Right atrium auricular region (tissue), 2 donors: Measurements from ENCODE around the gene NCOA3. TPM values are rescaled to one million over a fixed set of nuclear protein-coding genes. Genes with fewer than 3 reads are reported as not detected.

Source experiments
- DNase-seq: peaks from one replicate; pipeline ENCODE4 v3.0.0-alpha.2; 2019; ENCODE audit warnings: low spot score
- H3K27ac ChIP-seq, 2 donors: fragments of 200-600 bp; sonication (generic); 1 replicate in 1 of 2; 2 replicates in 1 of 2; pipeline ENCODE4 v1.5.1; 2016 to 2019
- H3K27me3 ChIP-seq, 2 donors: fragments of 200-600 bp; sonication (generic); one replicate each; pipeline versions ENCODE4 v1.5.1 to v1.6.0; 2017 to 2019
- H3K36me3 ChIP-seq: fragments of 200-600 bp; sonication (generic); one replicate; pipeline ENCODE4 v1.5.1; 2016
- H3K4me1 ChIP-seq, 2 donors: fragments of 200-600 bp; sonication (generic); one replicate each; pipeline versions ENCODE4 v1.5.1 to v1.6.0; 2017 to 2019
- H3K4me3 ChIP-seq, 2 donors: fragments of 200-600 bp; sonication (generic); 1 replicate in 1 of 2; 2 replicates in 1 of 2; pipeline ENCODE4 v1.5.1; 2017 to 2019; ENCODE audit warnings: mild to moderate bottlenecking in 1 of 2, moderate library complexity in 1 of 2
- H3K9me3 ChIP-seq, 2 donors: fragments of 200-600 bp; sonication (generic); one replicate each; pipeline ENCODE4 v1.5.1; 2019
- CTCF ChIP-seq, 2 donors: fragments of 200-600 bp; sonication (generic); IDR thresholded peaks; one replicate each; pipeline ENCODE4 v1.5.1; 2019; ENCODE audit warnings: antibody characterized with exemption in 2 of 2
- total RNA-seq, 2 donors: library from RNA; depleted of rRNA; stranded (reverse); fragments of >200 nt; gene quantifications; one replicate each; pipeline ENCODE4 v1.1.0, GENCODE V29; 2016

The NCOA3 gene
- total RNA-seq, 2 donors from 2014 or later = 24.1 to 27.4 TPM

- Histone ChIP-seq H3K27me3 (no peaks in the 10 kb centered on the region), H3K36me3 (no peaks in the 10 kb centered on the region), H3K4me3 (no peak overlapping the region), H3K9me3 (no peaks in the 10 kb centered on the region), H3K27ac (no peak overlapping the region), H3K4me1 (peaks cover 0 to 11% of the 10 kb centered on the region in 2 donors)
- DNase-seq = peak; percentile 18
- TF ChIP-seq CTCF (IDR thresholded peaks at IDR 0.05) = no peak
These were observed 158.9 kb downstream of the NCOA3 start for GRCh38 chr20:47660602-47660905.

- H3K4me3 ChIP-seq = no peak overlapping the region
- no peaks in the 10 kb centered on the region for H3K36me3 ChIP-seq
- no peak overlapping the region for H3K27ac ChIP-seq
- peaks cover 0 to 11% of the 10 kb centered on the region in 2 donors for H3K4me1 ChIP-seq
- TF ChIP-seq CTCF (IDR thresholded peaks at IDR 0.05) = no peak
- no peaks in the 10 kb centered on the region for H3K27me3 ChIP-seq
- DNase-seq = peak; percentile 55
- no peaks in the 10 kb centered on the region for H3K9me3 ChIP-seq
These were observed 159.5 kb downstream of the NCOA3 start for GRCh38 chr20:47660983-47661700.

GRCh38 chr20:47661714-47662113, 160.0 kb downstream of the NCOA3 start:
- no peak overlapping the region for H3K27ac ChIP-seq
- DNase-seq = peak; percentile 47
- H3K9me3 ChIP-seq = no peaks in the 10 kb centered on the region
- TF ChIP-seq CTCF (IDR thresholded peaks at IDR 0.05) = no peak
- peaks cover 0 to 11% of the 10 kb centered on the region in 2 donors for H3K4me1 ChIP-seq
- H3K4me3 ChIP-seq = no peak overlapping the region
- no peaks in the 10 kb centered on the region for H3K36me3 ChIP-seq
- H3K27me3 ChIP-seq = no peaks in the 10 kb centered on the region

- Histone ChIP-seq H3K9me3 (no peaks in the 10 kb centered on the region), H3K27me3 (no peaks in the 10 kb centered on the region), H3K4me1 (peaks cover 0 to 11% of the 10 kb centered on the region in 2 donors), H3K4me3 (no peak overlapping the region), H3K36me3 (no peaks in the 10 kb centered on the region), H3K27ac (no peak overlapping the region)
- DNase-seq = no peak
- no peak for TF ChIP-seq CTCF (IDR thresholded peaks at IDR 0.05)
These were observed 161.0 kb downstream of the NCOA3 start for GRCh38 chr20:47662483-47663353.

- H3K4me1 ChIP-seq = peaks cover 0 to 11% of the 10 kb centered on the region in 2 donors
- no peak overlapping the region for H3K4me3 ChIP-seq
- peak; percentile 97 for TF ChIP-seq CTCF (IDR thresholded peaks at IDR 0.05)
- H3K27ac ChIP-seq = no peak overlapping the region
- H3K9me3 ChIP-seq = no peaks in the 10 kb centered on the region
- no peaks in the 10 kb centered on the region for H3K27me3 ChIP-seq
- peak; percentile 82 for DNase-seq
- no peaks in the 10 kb centered on the region for H3K36me3 ChIP-seq
These were observed 161.8 kb downstream of the NCOA3 start for GRCh38 chr20:47663354-47664067.
